Measurements from ENCODE around the gene GIT1. TPM values are rescaled to one million over a fixed set of nuclear protein-coding genes. Genes with fewer than 3 reads are reported as not detected.

The GIT1 gene
- total and polyA plus RNA-seq, 11 donors, result 23.0 to 52.9 (median 31.4) TPM

- Histone ChIP-seq H3K4me3 (peak overlapping the region in 10 of 12 donors; percentile 7 to 88 (median 65)), H3K27me3 (no peaks in the 10 kb centered on the region), H3K4me1 (peaks cover 5 to 88% (median 64%) of the 10 kb centered on the region in 12 donors), H3K27ac (peak overlapping the region; percentile 38 to 95 (median 88)), H3K36me3 (no peaks in the 10 kb centered on the region), H3K9me3 (no peaks in the 10 kb centered on the region)
- TF ChIP-seq CTCF (IDR thresholded peaks at IDR 0.05), result peak; percentile 94 to 99 (median 98)
- TF ChIP-seq POLR2A (IDR thresholded peaks at IDR 0.05), result peak in 1 of 2 donors; percentile 14
- 11 to 12% (median 12%) methylated on average over 25 of the region's 25 CpGs for WGBS, 4 donors
- DNase-seq (peak; percentile 88 to 94 (median 89)), ATAC-seq (peak; percentile 65 to 81 (median 70))
- intact Hi-C loops (cut with DNase I), result loop anchor here in 1 of 10 donors (2.0 kb wide), 1 partner anchor 23 kb away; no protein-coding TSS in a partner anchor
Measured at GRCh38 chr17:29591737-29592608, 2.5 kb upstream of the GIT1 start.

DNA sequence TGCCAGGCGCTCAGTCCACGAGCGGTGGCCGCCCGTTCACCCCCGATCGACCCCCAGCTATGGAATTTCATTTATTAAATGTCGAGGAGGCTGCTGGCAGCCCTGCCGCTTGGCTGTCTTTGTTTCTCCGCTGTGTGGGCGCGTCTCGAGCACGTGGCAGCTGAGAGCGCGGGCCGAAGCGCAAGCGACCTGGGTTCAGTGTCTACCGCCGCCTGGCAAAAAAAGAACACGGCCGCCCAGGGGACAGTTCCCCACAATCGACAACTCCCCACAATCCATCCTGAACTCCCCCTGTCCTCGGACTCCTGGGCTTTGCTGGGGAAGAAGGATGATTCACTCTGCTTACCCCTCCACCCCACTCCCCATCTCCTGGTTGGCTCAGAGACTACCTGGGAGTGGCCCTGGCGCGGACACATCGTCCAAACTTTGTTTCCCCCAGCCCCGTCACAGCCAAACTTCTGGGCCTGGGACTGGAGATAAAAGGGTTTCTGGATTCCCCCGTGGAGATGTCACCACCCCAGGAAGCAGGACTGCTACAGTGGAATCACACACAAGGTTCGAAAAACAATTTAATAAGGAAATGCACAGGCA, 1.8 kb upstream of the GIT1 start:
- intact Hi-C loops (cut with DNase I), result no loop called here
- ATAC-seq (peak; percentile 0 to 14 (median 3)), DNase-seq (peak in 4 of 5 donors; percentile 53 to 74 (median 64))
- 4 to 8% (median 7%) methylated on average over 24 to 31 of the region's 31 CpGs for WGBS, 4 donors
- Histone ChIP-seq H3K9me3 (no peaks in the 10 kb centered on the region), H3K4me3 (peak overlapping the region in 10 of 12 donors; percentile 7 to 88 (median 65)), H3K27me3 (no peaks in the 10 kb centered on the region), H3K36me3 (no peaks in the 10 kb centered on the region), H3K27ac (peak overlapping the region; percentile 48 to 95 (median 88)), H3K4me1 (peaks cover 5 to 88% (median 68%) of the 10 kb centered on the region in 12 donors)
- no peak for TF ChIP-seq CTCF (IDR thresholded peaks at IDR 0.05)
- no peak for TF ChIP-seq POLR2A (IDR thresholded peaks at IDR 0.05)

DNA sequence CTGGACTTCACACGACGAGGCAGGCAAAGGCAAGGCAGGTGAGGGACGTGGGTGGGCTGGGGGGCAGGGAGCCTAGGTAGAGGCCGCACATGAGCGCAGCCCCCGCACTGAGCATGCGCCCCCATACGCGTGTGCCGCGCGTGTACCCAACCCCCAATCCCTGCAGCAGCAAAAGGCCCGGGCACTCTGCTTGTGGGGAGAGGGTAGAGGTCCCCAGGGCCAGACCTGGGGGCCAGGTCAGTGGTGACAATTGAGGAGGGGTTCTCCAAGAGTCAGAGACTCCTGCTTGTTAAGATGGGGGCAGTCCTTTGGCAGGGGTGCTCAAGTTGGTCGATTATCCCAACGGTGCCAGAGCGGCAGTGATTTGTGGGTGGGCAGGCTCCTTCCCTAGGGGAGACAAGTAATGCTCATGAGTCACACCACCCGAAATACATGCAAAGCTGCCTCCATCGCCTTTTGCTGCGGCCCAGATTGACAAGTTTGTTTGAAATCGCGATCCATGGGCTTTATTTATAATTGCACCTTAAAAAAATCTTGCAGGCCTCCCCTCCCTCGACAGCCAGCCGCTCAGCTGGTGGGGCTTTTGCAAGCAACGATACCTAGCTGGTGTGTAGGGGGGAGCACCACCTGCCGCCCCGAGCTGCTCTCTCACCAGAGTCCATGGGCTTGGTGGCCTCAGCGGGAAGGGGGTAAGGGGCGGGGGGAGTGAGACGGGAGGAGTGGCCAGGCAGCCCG, 1.1 kb upstream of the GIT1 start:
- DNase-seq (peak in 4 of 5 donors; percentile 24 to 70 (median 44)), ATAC-seq (peak in 1 of 4 donors; percentile 0)
- Histone ChIP-seq H3K4me3 (peak overlapping the region in 9 of 12 donors; percentile 56 to 88 (median 66)), H3K36me3 (no peaks in the 10 kb centered on the region), H3K9me3 (no peaks in the 10 kb centered on the region), H3K4me1 (peaks cover 5 to 88% (median 69%) of the 10 kb centered on the region in 12 donors), H3K27ac (peak overlapping the region; percentile 48 to 95 (median 88)), H3K27me3 (no peaks in the 10 kb centered on the region)
- WGBS, 4 donors, result 34 to 48% (median 40%) methylated on average over 23 to 30 of the region's 30 CpGs
- TF ChIP-seq POLR2A (IDR thresholded peaks at IDR 0.05) (no peak), CTCF (IDR thresholded peaks at IDR 0.05) (no peak)
- intact Hi-C loops (cut with DNase I), result no loop called here

Data from heart left ventricle (tissue), 16 donors.